RCC 7860 (cell line): ENCODE data around the gene GMPR.
"Not testable (repeated sequence)": the region's sequence is repeated elsewhere in the genome, so short reads cannot be mapped to it uniquely, and the experiment has no call there.

Source experiments
- DNase-seq: peaks from one replicate; pipeline ENCODE4 v3.0.0-alpha.2; 2015; ENCODE audit warnings: low spot score
- FAIRE-seq: peaks from 2 replicates; lab custom pipeline; 2012; peaks lifted over from hg19 to GRCh38; lab: Jason Lieb, UNC

The GMPR gene

GRCh38 chr6:16244446-16244845 lies 6.1 kb downstream of the GMPR start:
- no peak for DNase-seq
- no peak for FAIRE-seq

- no peak for DNase-seq
- FAIRE-seq, result no peak
These were observed 6.6 kb downstream of the GMPR start for GRCh38 chr6:16244869-16245451.

- no peak for FAIRE-seq
- no peak for DNase-seq
These were observed 10.0 kb downstream of the GMPR start for GRCh38 chr6:16248271-16248853.

- FAIRE-seq (no peak), DNase-seq (no peak)
These were observed 11.6 kb downstream of the GMPR start for GRCh38 chr6:16249971-16250370.

GRCh38 chr6:16251706-16252105 lies 13.3 kb downstream of the GMPR start:
- FAIRE-seq, result no peak
- DNase-seq, result no peak

- no peak for FAIRE-seq
- DNase-seq, result no peak
These were observed 14.4 kb downstream of the GMPR start for GRCh38 chr6:16252686-16253299.

- DNase-seq, result no peak
- no peak for FAIRE-seq
These were observed 15.2 kb downstream of the GMPR start for GRCh38 chr6:16253399-16254144.

- DNase-seq (no peak), FAIRE-seq (no peak)
These were observed 16.1 kb downstream of the GMPR start for GRCh38 chr6:16254535-16254934.

- no peak for FAIRE-seq
- no peak for DNase-seq
These were observed 18.4 kb downstream of the GMPR start for GRCh38 chr6:16256781-16257180.

- no peak for DNase-seq
- no peak for FAIRE-seq
These were observed 19.8 kb downstream of the GMPR start for GRCh38 chr6:16257999-16258708.

- FAIRE-seq, result no peak
- DNase-seq, result no peak
These were observed 20.3 kb downstream of the GMPR start for GRCh38 chr6:16258709-16259075.

GRCh38 chr6:16259604-16260003 lies 21.2 kb downstream of the GMPR start:
- DNase-seq, FAIRE-seq: not testable (repeated sequence)

- not testable (repeated sequence) for FAIRE-seq
These were observed 22.2 kb downstream of the GMPR start for GRCh38 chr6:16260602-16261001.

GRCh38 chr6:16262773-16263172 lies 24.4 kb downstream of the GMPR start:
- not testable (repeated sequence) for FAIRE-seq, DNase-seq

More at GRCh38 chr6:16260602-16261001, 22.2 kb downstream of the GMPR start:
- DNase-seq, result not testable (repeated sequence)

GRCh38 chr6:16263464-16264099 lies 25.2 kb downstream of the GMPR start:
- not testable (repeated sequence) for DNase-seq, FAIRE-seq

- no peak for DNase-seq
- FAIRE-seq, result no peak
These were observed 26.4 kb downstream of the GMPR start for GRCh38 chr6:16264785-16265184.

GRCh38 chr6:16265351-16266341 lies 27.3 kb downstream of the GMPR start:
- no peak for FAIRE-seq
- no peak for DNase-seq

GRCh38 chr6:16267428-16268263 lies 29.3 kb downstream of the GMPR start:
- FAIRE-seq, result no peak
- DNase-seq, result no peak
